IMR-90 (cell line): ENCODE results near the gene C8A.

Experiments
- BHLHE40 ChIP-seq: fragments of 150-350 bp; IDR thresholded peaks from 2 replicates; pipeline ENCODE4 v1.6.1; 2016; ENCODE audit warnings: mild to moderate bottlenecking, low read depth, low read length
- CEBPB ChIP-seq: IDR thresholded peaks from 2 replicates; pipeline ENCODE4 v1.6.1; 2012; ENCODE audit warnings: low read depth, low read length, improper control_type of control experiment
- FOS ChIP-seq: fragments of 150-350 bp; IDR thresholded peaks from 2 replicates; pipeline ENCODE4 v1.6.1; 2016; ENCODE audit warnings: low read depth, low read length
- MAFK ChIP-seq: IDR thresholded peaks from 2 replicates; pipeline ENCODE4 v1.6.1; 2012; ENCODE audit warnings: low read depth, low read length, improper control_type of control experiment
- MXI1 ChIP-seq: IDR thresholded peaks from 2 replicates; pipeline ENCODE4 v1.6.1; 2012; ENCODE audit warnings: low read depth, mild to moderate bottlenecking, low read length, moderate library complexity, borderline replicate concordance
- POLR2A ChIP-seq: IDR thresholded peaks from 2 replicates; pipeline ENCODE4 v1.6.1; 2012; ENCODE audit warnings: mild to moderate bottlenecking, low read depth, low read length
- RAD21 ChIP-seq: IDR thresholded peaks from 2 replicates; pipeline ENCODE4 v1.6.1; 2012; ENCODE audit warnings: low read length, improper control_type of control experiment
- RCOR1 ChIP-seq: IDR thresholded peaks from 2 replicates; pipeline ENCODE4 v1.6.1; 2012; ENCODE audit warnings: mild to moderate bottlenecking, low read length, improper control_type of control experiment; ENCODE audit not compliant: insufficient replicate concordance
- RFX5 ChIP-seq: IDR thresholded peaks from 2 replicates; pipeline ENCODE4 v1.8.0; 2012; ENCODE audit warnings: low read depth, mild to moderate bottlenecking, low read length, moderate library complexity
- TF ChIP-seq, protein P1 (sequence below): fragments of 150-350 bp; IDR thresholded peaks from 2 replicates; pipeline ENCODE4 v1.6.1; 2017; ENCODE audit warnings: mild to moderate bottlenecking, antibody characterized with exemption, low read length, low read depth
- TF ChIP-seq, protein P2 (sequence below): conservative IDR thresholded peaks from 2 replicates; pipeline ENCODE4 v1.5.1; 2012; ENCODE audit warnings: mild to moderate bottlenecking, low read depth, low read length, improper control_type of control experiment

DNA sequence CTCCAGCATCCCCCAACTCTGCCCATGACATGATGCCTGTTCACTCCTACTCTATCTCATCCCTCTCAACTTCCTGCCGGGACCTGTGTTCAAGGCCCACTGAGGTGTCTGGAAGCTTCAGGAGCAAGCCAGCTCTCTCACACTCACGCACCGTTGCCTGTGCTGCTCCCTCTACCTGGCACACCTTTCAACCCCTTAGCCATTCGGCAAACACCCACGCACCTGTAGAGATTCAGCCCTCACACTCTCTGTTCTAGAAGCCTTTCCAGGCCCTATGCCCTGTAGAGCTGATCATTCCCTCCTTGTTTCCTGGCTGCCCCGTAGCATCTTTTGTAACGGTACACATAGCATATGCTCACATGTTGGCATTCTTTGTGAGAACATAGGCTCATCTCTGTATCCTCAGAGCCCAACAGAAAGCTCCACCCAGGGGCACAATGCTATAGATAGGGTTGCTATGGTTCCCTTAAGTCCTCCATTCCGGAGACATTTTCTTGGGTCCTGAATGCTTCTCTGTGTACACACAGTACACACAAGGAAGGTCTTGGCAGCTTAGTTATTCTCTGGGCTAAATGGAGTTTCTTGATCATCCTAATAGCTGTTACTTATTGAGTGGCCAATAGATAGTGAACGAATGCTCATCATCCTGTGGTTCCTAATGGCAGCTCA lies 109.9 kb downstream of the C8A start:
- TF ChIP-seq MAFK = no peak
- TF ChIP-seq, protein P1, sequence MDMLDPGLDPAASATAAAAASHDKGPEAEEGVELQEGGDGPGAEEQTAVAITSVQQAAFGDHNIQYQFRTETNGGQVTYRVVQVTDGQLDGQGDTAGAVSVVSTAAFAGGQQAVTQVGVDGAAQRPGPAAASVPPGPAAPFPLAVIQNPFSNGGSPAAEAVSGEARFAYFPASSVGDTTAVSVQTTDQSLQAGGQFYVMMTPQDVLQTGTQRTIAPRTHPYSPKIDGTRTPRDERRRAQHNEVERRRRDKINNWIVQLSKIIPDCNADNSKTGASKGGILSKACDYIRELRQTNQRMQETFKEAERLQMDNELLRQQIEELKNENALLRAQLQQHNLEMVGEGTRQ = no peak
- TF ChIP-seq MXI1 = no peak
- TF ChIP-seq, protein P2, sequence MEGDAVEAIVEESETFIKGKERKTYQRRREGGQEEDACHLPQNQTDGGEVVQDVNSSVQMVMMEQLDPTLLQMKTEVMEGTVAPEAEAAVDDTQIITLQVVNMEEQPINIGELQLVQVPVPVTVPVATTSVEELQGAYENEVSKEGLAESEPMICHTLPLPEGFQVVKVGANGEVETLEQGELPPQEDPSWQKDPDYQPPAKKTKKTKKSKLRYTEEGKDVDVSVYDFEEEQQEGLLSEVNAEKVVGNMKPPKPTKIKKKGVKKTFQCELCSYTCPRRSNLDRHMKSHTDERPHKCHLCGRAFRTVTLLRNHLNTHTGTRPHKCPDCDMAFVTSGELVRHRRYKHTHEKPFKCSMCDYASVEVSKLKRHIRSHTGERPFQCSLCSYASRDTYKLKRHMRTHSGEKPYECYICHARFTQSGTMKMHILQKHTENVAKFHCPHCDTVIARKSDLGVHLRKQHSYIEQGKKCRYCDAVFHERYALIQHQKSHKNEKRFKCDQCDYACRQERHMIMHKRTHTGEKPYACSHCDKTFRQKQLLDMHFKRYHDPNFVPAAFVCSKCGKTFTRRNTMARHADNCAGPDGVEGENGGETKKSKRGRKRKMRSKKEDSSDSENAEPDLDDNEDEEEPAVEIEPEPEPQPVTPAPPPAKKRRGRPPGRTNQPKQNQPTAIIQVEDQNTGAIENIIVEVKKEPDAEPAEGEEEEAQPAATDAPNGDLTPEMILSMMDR = no peak
- TF ChIP-seq FOS = no peak
- TF ChIP-seq POLR2A = no peak
- TF ChIP-seq RCOR1 = no peak
- no peak for TF ChIP-seq RFX5
- no peak for TF ChIP-seq CEBPB
- no peak for TF ChIP-seq BHLHE40
- TF ChIP-seq RAD21 = no peak
